HG03521 (cell line): ENCODE measurements around the gene PCDHA4.
"Not testable (repeated sequence)": the region's sequence is repeated elsewhere in the genome, so short reads cannot be mapped to it uniquely, and the experiment has no call there.

Experiments used
- ATAC-seq: cut with Tn5 transposase; IDR thresholded peaks from one replicate; pipeline ENCODE4 v1.9.1; 2021; ENCODE audit warnings: mild to moderate bottlenecking, moderate library complexity; ENCODE audit not compliant: unreplicated experiment

Gene PCDHA4

GRCh38 chr5:140821375-140822280 is 14.8 kb downstream of the PCDHA4 start, which contains the start of gene PCDHA5:
Gene PCDHA5, plus strand, starts transcription at chr5:140821613.
- no peak for ATAC-seq

- no peak for ATAC-seq
Observed at GRCh38 chr5:140822281-140822629, 15.4 kb downstream of the PCDHA4 start.

DNA sequence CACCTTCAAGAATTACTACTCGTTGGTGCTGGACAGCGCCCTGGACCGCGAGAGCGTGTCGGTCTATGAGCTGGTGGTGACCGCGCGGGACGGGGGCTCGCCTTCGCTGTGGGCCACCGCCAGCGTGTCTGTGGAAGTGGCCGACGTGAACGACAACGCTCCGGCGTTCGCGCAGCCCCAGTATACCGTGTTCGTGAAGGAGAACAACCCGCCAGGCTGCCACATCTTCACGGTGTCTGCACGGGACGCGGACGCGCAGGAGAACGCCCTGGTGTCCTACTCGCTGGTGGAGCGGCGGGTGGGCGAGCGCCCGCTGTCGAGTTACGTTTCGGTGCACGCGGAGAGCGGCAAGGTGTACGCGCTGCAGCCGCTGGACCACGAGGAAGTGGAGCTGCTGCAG is 16.1 kb downstream of the PCDHA4 start:
- ATAC-seq: not testable (repeated sequence)

DNA sequence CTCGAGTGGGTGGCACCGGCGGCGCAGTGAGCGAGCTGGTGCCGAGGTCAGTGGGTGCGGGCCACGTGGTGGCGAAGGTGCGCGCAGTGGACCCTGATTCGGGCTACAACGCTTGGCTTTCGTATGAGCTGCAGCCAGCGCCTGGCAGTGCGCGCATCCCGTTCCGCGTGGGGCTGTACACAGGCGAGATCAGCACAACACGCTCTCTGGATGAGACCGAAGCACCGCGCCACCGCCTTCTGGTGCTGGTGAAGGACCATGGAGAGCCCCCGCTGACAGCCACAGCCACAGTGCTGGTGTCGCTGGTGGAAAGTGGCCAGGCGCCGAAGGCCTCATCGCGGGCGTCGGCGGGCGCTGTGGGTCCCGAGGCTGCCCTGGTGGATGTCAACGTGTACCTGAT is 16.6 kb downstream of the PCDHA4 start:
- ATAC-seq: no peak

- ATAC-seq: no peak
Observed at GRCh38 chr5:140827704-140828361, 21.0 kb downstream of the PCDHA4 start, which contains the start of gene PCDHA6. Gene PCDHA6, plus strand, starts transcription at chr5:140827960. Its CDS starts 132 bp downstream, at chr5:140828092.

GRCh38 chr5:140828362-140828737 is 21.5 kb downstream of the PCDHA4 start:
- no peak for ATAC-seq

GRCh38 chr5:140829511-140830501 is 22.9 kb downstream of the PCDHA4 start:
- ATAC-seq: not testable (repeated sequence)

- no peak for ATAC-seq
Observed at GRCh38 chr5:140833993-140834392, 27.1 kb downstream of the PCDHA4 start, which contains the start of gene PCDHA7. Gene PCDHA7, plus strand, starts transcription at chr5:140834269. Its CDS starts 115 bp downstream, at chr5:140834384.

DNA sequence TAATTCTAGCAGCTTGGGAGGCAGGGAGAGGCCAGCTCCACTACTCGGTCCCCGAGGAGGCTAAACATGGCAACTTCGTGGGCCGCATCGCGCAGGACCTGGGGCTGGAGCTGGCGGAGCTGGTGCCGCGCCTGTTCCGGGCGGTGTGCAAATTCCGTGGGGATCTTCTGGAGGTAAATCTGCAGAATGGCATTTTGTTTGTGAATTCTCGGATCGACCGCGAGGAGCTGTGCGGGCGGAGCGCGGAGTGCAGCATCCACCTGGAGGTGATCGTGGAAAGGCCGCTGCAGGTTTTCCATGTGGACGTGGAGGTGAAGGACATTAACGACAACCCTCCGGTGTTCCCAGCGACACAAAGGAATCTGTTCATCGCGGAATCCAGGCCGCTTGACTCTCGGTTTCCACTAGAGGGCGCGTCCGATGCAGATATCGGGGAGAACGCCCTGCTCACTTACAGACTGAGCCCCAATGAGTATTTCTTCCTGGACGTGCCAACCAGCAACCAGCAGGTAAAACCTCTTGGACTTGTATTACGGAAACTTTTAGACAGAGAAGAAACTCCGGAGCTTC is 27.7 kb downstream of the PCDHA4 start:
- ATAC-seq: not testable (repeated sequence)

- no peak for ATAC-seq
Observed at GRCh38 chr5:140835622-140836510, 29.0 kb downstream of the PCDHA4 start.

DNA sequence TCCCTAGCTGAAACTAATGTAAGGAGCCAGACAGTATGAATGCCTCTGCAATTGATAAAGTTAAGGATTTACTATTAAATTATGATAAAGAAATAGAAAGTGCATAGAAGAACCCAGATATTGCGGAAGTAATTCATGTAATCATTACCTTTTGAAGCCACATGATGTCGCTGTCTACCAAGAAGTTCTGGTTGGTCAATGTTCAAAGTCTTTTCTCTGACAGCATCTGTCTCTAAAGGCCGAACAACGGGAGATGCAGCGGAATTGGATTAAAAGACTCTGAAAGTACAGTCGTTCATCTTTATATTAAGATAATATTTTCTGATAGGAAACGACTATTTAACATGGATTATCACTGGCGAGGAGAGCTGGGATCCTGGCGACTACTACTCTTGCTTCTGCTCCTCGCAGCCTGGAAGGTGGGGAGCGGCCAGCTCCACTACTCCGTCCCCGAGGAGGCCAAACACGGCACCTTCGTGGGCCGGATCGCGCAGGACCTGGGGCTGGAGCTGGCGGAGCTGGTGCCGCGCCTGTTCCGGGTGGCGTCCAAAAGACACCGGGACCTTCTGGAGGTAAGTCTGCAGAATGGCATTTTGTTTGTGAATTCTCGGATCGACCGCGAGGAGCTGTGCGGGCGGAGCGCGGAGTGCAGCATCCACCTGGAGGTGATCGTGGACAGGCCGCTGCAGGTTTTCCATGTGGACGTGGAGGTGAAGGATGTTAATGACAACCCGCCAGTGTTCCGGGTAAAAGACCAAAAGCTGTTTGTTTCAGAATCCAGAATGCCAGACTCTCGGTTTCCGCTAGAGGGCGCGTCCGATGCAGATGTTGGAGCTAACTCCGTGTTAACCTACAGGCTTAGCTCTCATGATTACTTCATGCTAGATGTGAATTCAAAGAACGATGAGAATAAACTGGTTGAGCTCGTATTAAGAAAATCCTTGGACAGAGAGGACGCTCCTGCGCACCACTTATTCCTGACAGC is 34.4 kb downstream of the PCDHA4 start, which contains the start of gene PCDHA8:
Gene PCDHA8 (plus strand): TSS at position 210 of the 985 bp plus-strand sequence. CDS start 135 bp downstream, at position 345.
- no peak for ATAC-seq

DNA sequence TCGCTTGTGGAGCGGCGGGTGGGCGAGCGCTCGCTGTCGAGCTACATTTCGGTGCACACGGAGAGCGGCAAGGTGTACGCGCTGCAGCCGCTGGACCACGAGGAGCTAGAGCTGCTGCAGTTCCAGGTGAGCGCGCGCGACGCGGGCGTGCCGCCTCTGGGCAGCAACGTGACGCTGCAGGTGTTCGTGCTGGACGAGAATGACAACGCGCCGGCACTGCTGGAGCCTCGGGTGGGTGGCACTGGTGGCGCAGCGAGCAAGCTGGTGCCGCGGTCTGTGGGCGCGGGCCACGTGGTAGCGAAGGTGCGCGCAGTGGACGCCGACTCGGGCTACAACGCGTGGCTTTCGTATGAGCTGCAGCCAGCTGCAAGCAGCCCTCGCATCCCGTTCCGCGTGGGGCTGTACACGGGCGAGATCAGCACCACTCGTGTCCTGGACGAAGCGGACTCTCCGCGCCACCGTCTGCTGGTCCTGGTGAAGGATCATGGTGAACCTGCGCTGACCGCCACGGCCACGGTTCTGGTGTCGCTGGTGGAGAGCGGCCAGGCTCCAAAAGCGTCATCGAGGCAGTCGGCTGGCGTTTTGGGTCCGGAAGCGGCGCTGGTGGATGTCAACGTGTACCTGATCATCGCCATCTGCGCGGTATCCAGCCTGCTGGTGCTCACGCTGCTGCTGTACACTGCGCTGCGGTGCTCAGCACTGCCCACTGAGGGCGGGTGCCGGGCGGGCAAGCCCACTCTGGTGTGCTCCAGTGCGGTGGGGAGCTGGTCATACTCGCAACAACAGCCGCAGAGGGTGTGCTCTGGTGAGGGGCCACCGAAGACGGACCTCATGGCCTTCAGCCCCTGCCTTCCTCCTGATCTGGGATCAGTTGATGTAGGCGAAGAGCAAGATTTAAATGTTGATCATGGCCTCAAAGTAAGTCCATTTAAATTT is 36.2 kb downstream of the PCDHA4 start:
- ATAC-seq: no peak

GRCh38 chr5:140848139-140849102 is 41.6 kb downstream of the PCDHA4 start, which contains the start of gene PCDHA9:
Gene PCDHA9, plus strand, starts transcription at chr5:140848382. Its CDS starts 114 bp downstream, at chr5:140848496.
- ATAC-seq: not testable (repeated sequence)

DNA sequence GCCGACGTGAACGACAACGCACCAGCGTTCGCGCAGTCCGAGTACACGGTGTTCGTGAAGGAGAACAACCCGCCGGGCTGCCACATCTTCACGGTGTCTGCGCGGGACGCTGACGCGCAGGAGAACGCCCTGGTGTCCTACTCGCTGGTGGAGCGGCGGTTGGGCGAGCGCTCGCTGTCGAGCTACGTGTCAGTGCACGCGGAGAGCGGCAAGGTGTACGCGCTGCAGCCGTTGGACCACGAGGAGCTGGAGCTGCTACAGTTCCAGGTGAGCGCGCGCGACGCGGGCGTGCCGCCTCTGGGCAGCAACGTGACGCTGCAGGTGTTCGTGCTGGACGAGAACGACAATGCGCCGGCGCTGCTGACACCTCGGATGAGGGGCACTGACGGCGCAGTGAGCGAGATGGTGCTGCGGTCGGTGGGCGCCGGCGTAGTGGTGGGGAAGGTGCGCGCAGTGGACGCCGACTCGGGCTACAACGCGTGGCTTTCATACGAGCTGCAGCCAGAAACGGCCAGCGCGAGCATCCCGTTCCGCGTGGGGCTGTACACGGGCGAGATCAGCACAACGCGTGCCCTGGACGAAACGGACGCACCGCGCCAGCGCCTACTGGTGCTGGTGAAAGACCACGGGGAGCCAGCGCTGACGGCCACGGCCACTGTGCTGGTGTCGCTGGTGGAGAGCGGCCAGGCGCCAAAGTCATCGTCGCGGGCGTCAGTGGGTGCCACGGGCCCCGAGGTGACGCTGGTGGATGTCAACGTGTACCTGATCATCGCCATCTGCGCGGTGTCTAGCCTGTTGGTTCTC is 43.2 kb downstream of the PCDHA4 start:
- not testable (repeated sequence) for ATAC-seq
